ENCODE results near the gene NOX5. TPM values are rescaled to one million over a fixed set of nuclear protein-coding genes. Genes with fewer than 3 reads are reported as not detected.

NOX5 gene
- total RNA-seq, 2 donors from 2014 or later = 0.26 TPM; not detected in 1

- Histone ChIP-seq H3K36me3 (replicated peaks in 1 of 2; ENCODE audit: insufficient read depth in 1 of 2, low read depth in 2 of 2) (no peaks in the 10 kb centered on the region), H3K4me3 (no peak overlapping the region), H3K27ac (no peak overlapping the region), H3K9me3 (no peaks in the 10 kb centered on the region), H3K27me3 (no peaks in the 10 kb centered on the region), H3K4me1 (peaks cover 11% of the 10 kb centered on the region)
- ATAC-seq (no peak), DNase-seq (no peak)
- intact Hi-C loops (cut with DNase I) = no loop called here
- 84 to 89% methylated on average over 5 of the region's 5 CpGs for WGBS, 2 donors
- no peak for TF ChIP-seq POLR2A (IDR thresholded peaks at IDR 0.05)
- TF ChIP-seq CTCF (IDR thresholded peaks at IDR 0.05) = no peak
These were observed 73.0 kb downstream of the NOX5 start for GRCh38 chr15:69087366-69087976.

- DNase-seq (no peak), ATAC-seq (peak; percentile 33)
- no peak for TF ChIP-seq CTCF (IDR thresholded peaks at IDR 0.05)
- no peak for TF ChIP-seq POLR2A (IDR thresholded peaks at IDR 0.05)
- intact Hi-C loops (cut with DNase I) = no loop called here
- no peak overlapping the region for H3K4me3 ChIP-seq
- no peaks in the 10 kb centered on the region for H3K9me3 ChIP-seq
- no peaks in the 10 kb centered on the region for H3K36me3 ChIP-seq (replicated peaks in 1 of 2; ENCODE audit: insufficient read depth in 1 of 2, low read depth in 2 of 2)
- WGBS, 2 donors = 8 to 11% methylated on average over 10 of the region's 10 CpGs
- H3K27ac ChIP-seq = no peak overlapping the region
- peaks cover 8% of the 10 kb centered on the region for H3K4me1 ChIP-seq
- no peaks in the 10 kb centered on the region for H3K27me3 ChIP-seq
These were observed 73.9 kb downstream of the NOX5 start for GRCh38 chr15:69088300-69088965.

- 72% methylated on average over 3 to 5 of the region's 5 CpGs for WGBS, 2 donors
- intact Hi-C loops (cut with DNase I) = no loop called here
- DNase-seq = no peak
- Histone ChIP-seq H3K27me3 (no peaks in the 10 kb centered on the region), H3K4me3 (no peak overlapping the region), H3K4me1 (peaks cover 8% of the 10 kb centered on the region), H3K36me3 (replicated peaks in 1 of 2; ENCODE audit: insufficient read depth in 1 of 2, low read depth in 2 of 2) (no peaks in the 10 kb centered on the region), H3K27ac (no peak overlapping the region), H3K9me3 (no peaks in the 10 kb centered on the region)
- ATAC-seq = no peak
- TF ChIP-seq POLR2A (IDR thresholded peaks at IDR 0.05) = no peak
- TF ChIP-seq CTCF (IDR thresholded peaks at IDR 0.05) = no peak
These were observed 74.8 kb downstream of the NOX5 start for GRCh38 chr15:69089258-69089657.

GRCh38 chr15:69090197-69090948, 75.9 kb downstream of the NOX5 start:
- WGBS, 2 donors = 64 to 65% methylated on average over 5 of the region's 5 CpGs
- intact Hi-C loops (cut with DNase I) = no loop called here
- Histone ChIP-seq H3K27me3 (no peaks in the 10 kb centered on the region), H3K4me1 (peaks cover 8% of the 10 kb centered on the region), H3K27ac (no peak overlapping the region), H3K9me3 (no peaks in the 10 kb centered on the region), H3K36me3 (replicated peaks in 1 of 2; ENCODE audit: insufficient read depth in 1 of 2, low read depth in 2 of 2) (no peaks in the 10 kb centered on the region), H3K4me3 (no peak overlapping the region)
- DNase-seq (peak in 2 of 4 donors; percentile 39 to 40), ATAC-seq (no peak)
- TF ChIP-seq POLR2A (IDR thresholded peaks at IDR 0.05) = no peak
- TF ChIP-seq CTCF (IDR thresholded peaks at IDR 0.05) = no peak

All from body of pancreas (tissue), 4 donors.